PC-3 (cell line): Measurements from ENCODE around the gene MIEF1.

Experiments
- EZH2 ChIP-seq: fragments of 300-600 bp; sonication (generic); IDR thresholded peaks from one replicate; pipeline ENCODE4 v1.6.1; 2017; ENCODE audit warnings: antibody characterized with exemption, mild to moderate bottlenecking, low read length; ENCODE audit not compliant: unreplicated experiment
- TF ChIP-seq, protein P1 (sequence below): fragments of 300-600 bp; sonication (generic); conservative IDR thresholded peaks from 2 replicates; pipeline ENCODE4 v1.5.1; 2017; ENCODE audit warnings: antibody characterized with exemption, low read depth, mild to moderate bottlenecking, low read length

- TF ChIP-seq, protein P1, sequence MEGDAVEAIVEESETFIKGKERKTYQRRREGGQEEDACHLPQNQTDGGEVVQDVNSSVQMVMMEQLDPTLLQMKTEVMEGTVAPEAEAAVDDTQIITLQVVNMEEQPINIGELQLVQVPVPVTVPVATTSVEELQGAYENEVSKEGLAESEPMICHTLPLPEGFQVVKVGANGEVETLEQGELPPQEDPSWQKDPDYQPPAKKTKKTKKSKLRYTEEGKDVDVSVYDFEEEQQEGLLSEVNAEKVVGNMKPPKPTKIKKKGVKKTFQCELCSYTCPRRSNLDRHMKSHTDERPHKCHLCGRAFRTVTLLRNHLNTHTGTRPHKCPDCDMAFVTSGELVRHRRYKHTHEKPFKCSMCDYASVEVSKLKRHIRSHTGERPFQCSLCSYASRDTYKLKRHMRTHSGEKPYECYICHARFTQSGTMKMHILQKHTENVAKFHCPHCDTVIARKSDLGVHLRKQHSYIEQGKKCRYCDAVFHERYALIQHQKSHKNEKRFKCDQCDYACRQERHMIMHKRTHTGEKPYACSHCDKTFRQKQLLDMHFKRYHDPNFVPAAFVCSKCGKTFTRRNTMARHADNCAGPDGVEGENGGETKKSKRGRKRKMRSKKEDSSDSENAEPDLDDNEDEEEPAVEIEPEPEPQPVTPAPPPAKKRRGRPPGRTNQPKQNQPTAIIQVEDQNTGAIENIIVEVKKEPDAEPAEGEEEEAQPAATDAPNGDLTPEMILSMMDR, result no peak
- TF ChIP-seq EZH2, result no peak
Observed at GRCh38 chr22:39457556-39458443, 44.3 kb upstream of the MIEF1 start.
